SK-N-SH treated with all-trans-retinoic acid at 6 μM for 48 hours (cell line): ENCODE measurements around the gene STK33.

ENCODE experiments used
- ISL1 ChIP-seq: fragments of 250-450 bp; sonication (Bioruptor Pico); IDR thresholded peaks from 2 replicates; pipeline ENCODE4 v2.1.2; 2022; ENCODE audit warnings: mild to moderate bottlenecking, moderate library complexity
- OSR1 ChIP-seq: fragments of 250-450 bp; sonication (Bioruptor Pico); IDR thresholded peaks from 2 replicates; pipeline ENCODE4 v1.8.0; 2022; ENCODE audit warnings: moderate library complexity, mild to moderate bottlenecking, inconsistent platforms
- TSHZ2 ChIP-seq: fragments of 250-450 bp; sonication (Bioruptor Pico); IDR thresholded peaks from 2 replicates; pipeline ENCODE4 v1.5.0; 2020; ENCODE audit warnings: mild to moderate bottlenecking, moderate library complexity
- ZFP30 ChIP-seq: fragments of 450-650 bp; formaldehyde crosslinking; IDR thresholded peaks from 2 replicates; pipeline ENCODE4 v1.5.0; 2022; ENCODE audit warnings: mild to moderate bottlenecking, moderate library complexity
- ZNF565 ChIP-seq: fragments of 450-650 bp; formaldehyde crosslinking; conservative IDR thresholded peaks from 2 replicates; pipeline ENCODE4 v1.5.0; 2020; ENCODE audit warnings: low read depth, mild to moderate bottlenecking, moderate library complexity
- ZNF8 ChIP-seq: fragments of 450-650 bp; formaldehyde crosslinking; IDR thresholded peaks from 2 replicates; pipeline ENCODE4 v1.5.0; 2020; ENCODE audit warnings: mild to moderate bottlenecking, moderate library complexity

GRCh38 chr11:8351223-8351622 is 242.8 kb downstream of the STK33 start:
- TF ChIP-seq ZFP30 (CRISPR knock-in tag), result no peak
- TF ChIP-seq TSHZ2, result no peak
- no peak for TF ChIP-seq OSR1 (CRISPR knock-in tag)
- no peak for TF ChIP-seq ZNF565 (CRISPR knock-in tag)
- TF ChIP-seq ISL1 (CRISPR knock-in tag), result no peak
- no peak for TF ChIP-seq ZNF8 (CRISPR knock-in tag)
